WERI-Rb-1 (cell line): ENCODE data around the gene TNS1.

Experiments used
- DNase-seq: peaks from one replicate; pipeline ENCODE4 v3.0.0-alpha.2; 2020
- H3K27ac ChIP-seq: fragments of 250-450 bp; sonication (Bioruptor Pico); 2 replicates; pipeline ENCODE4 v1.5.1; 2020; ENCODE audit warnings: mild to moderate bottlenecking, moderate library complexity
- H3K27me3 ChIP-seq: fragments of 250-450 bp; sonication (Bioruptor Pico); 2 replicates; pipeline ENCODE4 v1.5.1; 2021; ENCODE audit warnings: mild to moderate bottlenecking, low read depth, moderate library complexity; ENCODE audit not compliant: insufficient read depth, severe bottlenecking
- H3K36me3 ChIP-seq: fragments of 250-450 bp; sonication (Bioruptor Pico); 2 replicates; pipeline ENCODE4 v1.5.1; 2020; ENCODE audit warnings: mild to moderate bottlenecking, moderate library complexity
- H3K4me3 ChIP-seq: 2 replicates; pipeline ENCODE4 v1.5.1; 2011; ENCODE audit warnings: low read depth, mild to moderate bottlenecking, control low read depth, low read length
- H3K9me3 ChIP-seq: fragments of 250-450 bp; sonication (Bioruptor Pico); 2 replicates; pipeline ENCODE4 v1.5.1; 2021; ENCODE audit warnings: mild to moderate bottlenecking, moderate library complexity; ENCODE audit not compliant: severe bottlenecking
- CTCF ChIP-seq: IDR thresholded peaks from 2 replicates; pipeline ENCODE4 v1.5.1; 2011; ENCODE audit warnings: low read depth, mild to moderate bottlenecking, control low read depth, inconsistent platforms, low read length

TNS1 gene

GRCh38 chr2:217766356-217766755 lies 236.4 kb downstream of the TNS1 start:
- no peak for TF ChIP-seq CTCF
- Histone ChIP-seq H3K36me3 (no peaks in the 10 kb centered on the region), H3K4me3 (no peak overlapping the region), H3K27ac (no peak overlapping the region), H3K27me3 (no peaks in the 10 kb centered on the region), H3K9me3 (peaks cover 5% of the 10 kb centered on the region)
- DNase-seq, result no peak

- no peaks in the 10 kb centered on the region for H3K27me3 ChIP-seq
- no peaks in the 10 kb centered on the region for H3K36me3 ChIP-seq
- H3K9me3 ChIP-seq, result peaks cover 5% of the 10 kb centered on the region
- no peak for DNase-seq
- H3K27ac ChIP-seq, result no peak overlapping the region
- no peak overlapping the region for H3K4me3 ChIP-seq
- TF ChIP-seq CTCF, result no peak
Observed at GRCh38 chr2:217761645-217762277, 241.0 kb downstream of the TNS1 start.

- H3K27ac ChIP-seq, result no peak overlapping the region
- H3K9me3 ChIP-seq, result peaks cover 5% of the 10 kb centered on the region
- H3K27me3 ChIP-seq, result no peaks in the 10 kb centered on the region
- no peak for TF ChIP-seq CTCF
- no peaks in the 10 kb centered on the region for H3K36me3 ChIP-seq
- no peak overlapping the region for H3K4me3 ChIP-seq
- no peak for DNase-seq
Observed at GRCh38 chr2:217759991-217760390, 242.8 kb downstream of the TNS1 start.

DNA sequence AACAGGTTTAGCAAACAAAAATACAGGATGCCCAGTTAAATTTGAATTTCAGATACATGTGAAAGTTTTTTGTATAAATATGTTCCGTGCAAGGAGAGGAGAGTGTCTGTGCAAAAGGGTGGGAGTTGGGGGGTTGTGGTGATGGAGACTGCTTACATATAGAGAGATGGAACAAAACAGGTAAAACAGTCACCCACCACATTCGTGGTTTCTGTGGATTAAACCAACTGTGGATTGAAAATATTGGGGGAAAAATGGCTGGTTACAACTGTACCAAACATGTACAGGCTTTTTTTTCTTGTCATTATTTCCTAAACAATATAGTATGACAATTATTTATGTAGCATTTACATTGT lies 245.7 kb downstream of the TNS1 start:
- no peak for DNase-seq
- H3K27ac ChIP-seq, result no peak overlapping the region
- peaks cover 3% of the 10 kb centered on the region for H3K9me3 ChIP-seq
- H3K27me3 ChIP-seq, result no peaks in the 10 kb centered on the region
- no peak for TF ChIP-seq CTCF
- H3K36me3 ChIP-seq, result no peaks in the 10 kb centered on the region
- no peak overlapping the region for H3K4me3 ChIP-seq

DNA sequence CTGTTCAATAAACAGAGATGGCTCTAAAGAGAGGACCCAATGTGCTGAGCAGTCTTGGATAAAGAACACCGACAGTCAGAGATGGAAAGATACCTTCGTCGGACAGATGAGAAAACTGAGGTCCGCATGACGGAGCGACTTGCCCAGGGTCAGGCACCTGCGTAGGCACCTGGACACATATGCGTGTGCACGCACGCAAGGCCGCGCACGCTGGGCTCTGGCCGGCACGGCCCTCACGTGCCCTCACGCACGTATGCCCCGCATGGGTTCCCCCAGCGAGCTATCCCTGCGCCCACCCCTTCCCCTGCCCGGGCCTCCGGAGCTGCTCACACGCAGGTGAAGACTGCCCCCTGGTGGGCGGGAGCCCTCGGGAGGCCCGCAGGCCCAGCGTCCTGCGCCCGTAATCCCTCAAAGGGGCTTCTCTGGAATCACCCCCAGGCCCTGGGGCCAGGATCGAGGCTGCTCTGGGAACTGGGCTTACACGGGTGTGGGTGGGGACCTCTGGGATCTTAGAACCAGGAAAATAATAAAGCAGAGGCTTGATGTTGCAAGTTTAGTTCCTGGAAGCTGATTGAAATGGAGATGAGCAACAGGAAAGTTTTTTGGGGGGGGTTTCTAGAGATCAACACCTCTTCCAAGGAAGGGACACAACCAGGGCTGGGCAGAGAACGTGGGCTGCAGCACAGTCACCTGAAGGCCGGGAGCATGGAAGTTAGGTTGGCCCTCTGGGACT lies 246.3 kb downstream of the TNS1 start:
- Histone ChIP-seq H3K27ac (no peak overlapping the region), H3K36me3 (no peaks in the 10 kb centered on the region), H3K27me3 (no peaks in the 10 kb centered on the region), H3K4me3 (no peak overlapping the region), H3K9me3 (no peaks in the 10 kb centered on the region)
- peak; percentile 90 for TF ChIP-seq CTCF
- peak; percentile 83 for DNase-seq
